Pancreas (tissue), 10 donors: ENCODE measurements around the gene TRAPPC3L. TPM values are rescaled to one million over a fixed set of nuclear protein-coding genes. Genes with fewer than 3 reads are reported as not detected.

Source experiments
- ATAC-seq, 4 donors: fragments of 200-7000 bp; cut with Tn5 transposase; one replicate each; pipeline versions ENCODE4 v1.8.0 to v1.9.1; 2020; ENCODE audit warnings: mild to moderate bottlenecking in 4 of 4, moderate library complexity in 4 of 4
- DNase-seq, 6 donors: peaks; one replicate each; pipeline ENCODE4 v3.0.0-alpha.2; 2020
- FAIRE-seq: peaks from 2 replicates; lab custom pipeline; 2012; peaks lifted over from hg19 to GRCh38; lab: Jason Lieb, UNC
- H3K27ac ChIP-seq, 4 donors: fragments of 200-600 bp; sonication (generic); 1 replicate in 3 of 4; 2 replicates in 1 of 4; pipeline versions ENCODE4 v1.5.0 to v1.8.0; 2020
- H3K27me3 ChIP-seq, 4 donors: fragments of 200-600 bp; one replicate each; pipeline ENCODE4 v1.8.0; 2021
- H3K36me3 ChIP-seq, 3 donors: fragments of 200-600 bp; sonication (generic) in 1 of 3; one replicate each; pipeline versions ENCODE4 v1.5.0 to v1.8.0; 2020 to 2021
- H3K4me1 ChIP-seq, 3 donors: fragments of 200-600 bp; one replicate each; pipeline ENCODE4 v1.8.0; 2021
- H3K4me3 ChIP-seq, 4 donors: fragments of 200-600 bp; sonication (generic) in 2 of 4; one replicate each; pipeline versions ENCODE4 v1.5.0 to v1.8.0; 2020 to 2021
- H3K9me3 ChIP-seq, 4 donors: fragments of 200-600 bp; one replicate each; pipeline ENCODE4 v1.8.0; 2021
- WGBS, 2 donors: extraction: QIAGEN DNeasy Blood & Tissue Kit; methylation state at CpG; one replicate each; pipeline ENCODE4 v1.1.7; 2013; 5-methylcytosine and 5-hydroxymethylcytosine counted together
- intact Hi-C, 3 donors: fragments of 100-400 bp; cut with DNase I; formaldehyde crosslinking; loops; one replicate each; pipeline versions ENCODE4 v1.11.1 to v1.14.2; 2022
- polyA plus RNA-seq, 2 donors: library from polyadenylated mRNA; stranded (reverse); fragments of 200-250 nt; gene quantifications; one replicate each; pipeline ENCODE4 v1.2.3, GENCODE V29; 2013
- total RNA-seq, 6 donors: library from RNA; stranded (reverse); fragmentation: NEBNext Ultra II Directional in 4 of 6; extraction: Animal tissue kit (Norgen Biotek cat#: 25700) in 4 of 6; gene quantifications; one replicate each; pipeline versions ENCODE4 v1.2.1 to v1.2.4, GENCODE V29; 2021 to 2023
- TF ChIP-seq, protein P1 (sequence below), 4 donors: fragments of 200-600 bp; sonication (generic) in 3 of 4; IDR thresholded peaks; one replicate each; pipeline versions ENCODE4 v1.5.0 to v1.8.0; 2021; ENCODE audit warnings: antibody characterized with exemption in 4 of 4
- donor health status: healthy with polysubstance abuse.
- donor health status: DM: no; HTN: no; CAD: no; lungs with moderate emphysema.
- donor health status: DM: no; HTN: no; CAD: no.
- donor health status: control.
- donor health status: control.
- donor health status: Bipolar disorder and iron deficiency.
- donor health status: DM: yes; HTN: yes; CAD: no.
- donor health status: DM: no; HTN: no; CAD: no.
- donor health status: DM: no; HTN: no; CAD: no.
- donor health status: DM: yes; HTN: yes; CAD: no.

TRAPPC3L gene
- total and polyA plus RNA-seq, 8 donors = 0.12 TPM; not detected in 7

DNA sequence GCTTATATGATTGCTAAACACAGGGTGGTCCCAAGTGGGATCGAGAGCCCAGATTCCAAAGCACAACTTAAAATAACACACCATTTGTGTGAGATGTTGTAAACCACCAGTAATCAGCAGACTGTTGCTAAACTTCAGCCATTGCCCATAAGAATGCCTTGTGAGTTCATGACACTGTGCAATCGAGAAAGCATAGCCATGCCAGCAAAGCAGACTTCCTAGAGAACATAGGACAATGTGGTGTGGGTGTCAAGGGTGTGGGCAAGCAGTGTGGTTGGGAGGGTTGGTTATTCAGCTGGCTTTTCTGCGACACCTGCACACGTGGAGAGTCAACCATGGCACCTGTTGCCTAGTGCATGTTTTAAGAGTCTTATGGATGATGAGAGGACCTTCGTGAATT is 100.4 kb downstream of the TRAPPC3L start:
- Histone ChIP-seq H3K9me3 (no peaks in the 10 kb centered on the region), H3K27me3 (no peaks in the 10 kb centered on the region), H3K4me3 (no peak overlapping the region), H3K36me3 (no peaks in the 10 kb centered on the region), H3K27ac (no peak overlapping the region), H3K4me1 (peaks cover 0 to 3% (median 0%) of the 10 kb centered on the region in 3 donors)
- 59 to 61% methylated on average over 5 of the region's 5 CpGs for WGBS, 2 donors
- FAIRE-seq (no peak), DNase-seq (no peak), ATAC-seq (no peak)
- TF ChIP-seq, protein P1, sequence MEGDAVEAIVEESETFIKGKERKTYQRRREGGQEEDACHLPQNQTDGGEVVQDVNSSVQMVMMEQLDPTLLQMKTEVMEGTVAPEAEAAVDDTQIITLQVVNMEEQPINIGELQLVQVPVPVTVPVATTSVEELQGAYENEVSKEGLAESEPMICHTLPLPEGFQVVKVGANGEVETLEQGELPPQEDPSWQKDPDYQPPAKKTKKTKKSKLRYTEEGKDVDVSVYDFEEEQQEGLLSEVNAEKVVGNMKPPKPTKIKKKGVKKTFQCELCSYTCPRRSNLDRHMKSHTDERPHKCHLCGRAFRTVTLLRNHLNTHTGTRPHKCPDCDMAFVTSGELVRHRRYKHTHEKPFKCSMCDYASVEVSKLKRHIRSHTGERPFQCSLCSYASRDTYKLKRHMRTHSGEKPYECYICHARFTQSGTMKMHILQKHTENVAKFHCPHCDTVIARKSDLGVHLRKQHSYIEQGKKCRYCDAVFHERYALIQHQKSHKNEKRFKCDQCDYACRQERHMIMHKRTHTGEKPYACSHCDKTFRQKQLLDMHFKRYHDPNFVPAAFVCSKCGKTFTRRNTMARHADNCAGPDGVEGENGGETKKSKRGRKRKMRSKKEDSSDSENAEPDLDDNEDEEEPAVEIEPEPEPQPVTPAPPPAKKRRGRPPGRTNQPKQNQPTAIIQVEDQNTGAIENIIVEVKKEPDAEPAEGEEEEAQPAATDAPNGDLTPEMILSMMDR (IDR thresholded peaks at IDR 0.05) = no peak
- intact Hi-C loops = no loop called here

Other genes starting within 250 kb of the TRAPPC3L start
- gene DSE, start 174.7 kb downstream of the TRAPPC3L start, total RNA-seq = 10 to 100 TPM in 1 of 6 donors, 1 to 10 TPM in 5; 1.8 to 19.2 (median 3.9) TPM
- 1 to 10 TPM; 1.7 to 2.6 TPM for gene DSE, start 174.7 kb downstream of the TRAPPC3L start, polyA plus RNA-seq
- 1 to 10 TPM in 2 of 6 donors, under 1 TPM in 3, not detected in 1; 0.44 to 4.2 (median 0.98) TPM for gene CALHM6, start 84.3 kb downstream of the TRAPPC3L start, total RNA-seq
- 1 to 10 TPM; 1.3 to 1.4 TPM for gene CALHM6, start 84.3 kb downstream of the TRAPPC3L start, polyA plus RNA-seq
- gene CALHM5, start 34.0 kb downstream of the TRAPPC3L start, total RNA-seq = under 1 TPM; 0.04 to 0.41 (median 0.13) TPM
- gene CALHM5, start 34.0 kb downstream of the TRAPPC3L start, polyA plus RNA-seq = under 1 TPM; 0.08 to 0.12 TPM
- not detected for gene CALHM4, start 8.1 kb upstream of the TRAPPC3L start, total RNA-seq
- not detected for gene CALHM4, start 8.1 kb upstream of the TRAPPC3L start, polyA plus RNA-seq
- 10 to 100 TPM; 26.0 to 37.5 (median 27.1) TPM for gene RWDD1, start 25.8 kb upstream of the TRAPPC3L start, total RNA-seq
- 10 to 100 TPM; 38.1 to 40.6 TPM for gene RWDD1, start 25.8 kb upstream of the TRAPPC3L start, polyA plus RNA-seq
- gene RSPH4A, start 70.8 kb upstream of the TRAPPC3L start, total RNA-seq = under 1 TPM; 0.23 to 0.49 (median 0.39) TPM
- gene RSPH4A, start 70.8 kb upstream of the TRAPPC3L start, polyA plus RNA-seq = 1 to 10 TPM in 1 of 2 donors, under 1 TPM in 1; 0.76 to 1.2 TPM
- gene ZUP1, start 123.1 kb upstream of the TRAPPC3L start, total RNA-seq = 1 to 10 TPM; 2.9 to 5.8 (median 4.6) TPM
- 1 to 10 TPM; 8.8 to 8.9 TPM for gene ZUP1, start 123.1 kb upstream of the TRAPPC3L start, polyA plus RNA-seq
- 1 to 10 TPM; 2.6 to 6.5 (median 4.9) TPM for gene KPNA5, start 135.5 kb upstream of the TRAPPC3L start, total RNA-seq
- gene KPNA5, start 135.5 kb upstream of the TRAPPC3L start, polyA plus RNA-seq = 1 to 10 TPM; 1.4 to 3.4 TPM
- gene FAM162B, start 220.0 kb upstream of the TRAPPC3L start, total RNA-seq = 1 to 10 TPM in 1 of 6 donors, under 1 TPM in 5; 0.19 to 1.1 (median 0.38) TPM
- gene FAM162B, start 220.0 kb upstream of the TRAPPC3L start, polyA plus RNA-seq = 1 to 10 TPM in 1 of 2 donors, under 1 TPM in 1; 0.95 to 2.1 TPM